UCSD-AML1 (cell line): ENCODE data around the gene P2RX6.

Experiments used
- DNase-seq: peaks from one replicate; lab custom pipeline; 2025; ENCODE audit not compliant: unreplicated experiment; lab: John Stamatoyannopoulos, UW

The P2RX6 gene

GRCh38 chr22:21012446-21013407, 2.2 kb upstream of the P2RX6 start:
- no peak for DNase-seq

- DNase-seq: no peak
These were observed 1.2 kb upstream of the P2RX6 start for GRCh38 chr22:21013657-21014201.

GRCh38 chr22:21014202-21014725, 701 bp upstream of the P2RX6 start:
- peak; percentile 87 for DNase-seq

- DNase-seq: no peak
These were observed 571 bp downstream of the P2RX6 start for GRCh38 chr22:21015466-21016006.

- DNase-seq: no peak
These were observed 1.9 kb downstream of the P2RX6 start for GRCh38 chr22:21016644-21017420.

GRCh38 chr22:21018314-21018713, 3.3 kb downstream of the P2RX6 start:
- no peak for DNase-seq

- DNase-seq: no peak
These were observed 6.0 kb downstream of the P2RX6 start for GRCh38 chr22:21020802-21021429.

GRCh38 chr22:21022507-21022906, 7.5 kb downstream of the P2RX6 start:
- no peak for DNase-seq

GRCh38 chr22:21022955-21023614, 8.1 kb downstream of the P2RX6 start:
- no peak for DNase-seq

GRCh38 chr22:21025266-21025665, 10.3 kb downstream of the P2RX6 start:
- DNase-seq: no peak

- DNase-seq: no peak
These were observed 11.1 kb downstream of the P2RX6 start for GRCh38 chr22:21025763-21026755.

GRCh38 chr22:21026783-21027692, 12.1 kb downstream of the P2RX6 start:
- no peak for DNase-seq

- no peak for DNase-seq
These were observed 13.6 kb downstream of the P2RX6 start for GRCh38 chr22:21028277-21029251.

- no peak for DNase-seq
These were observed 14.6 kb downstream of the P2RX6 start for GRCh38 chr22:21029486-21030025.

- DNase-seq: no peak
These were observed 15.1 kb downstream of the P2RX6 start for GRCh38 chr22:21030032-21030431.
